ENCODE results near the gene RAI1.
"Not testable (repeated sequence)": the region's sequence is repeated elsewhere in the genome, so short reads cannot be mapped to it uniquely, and the experiment has no call there.

Gene RAI1, protein sequence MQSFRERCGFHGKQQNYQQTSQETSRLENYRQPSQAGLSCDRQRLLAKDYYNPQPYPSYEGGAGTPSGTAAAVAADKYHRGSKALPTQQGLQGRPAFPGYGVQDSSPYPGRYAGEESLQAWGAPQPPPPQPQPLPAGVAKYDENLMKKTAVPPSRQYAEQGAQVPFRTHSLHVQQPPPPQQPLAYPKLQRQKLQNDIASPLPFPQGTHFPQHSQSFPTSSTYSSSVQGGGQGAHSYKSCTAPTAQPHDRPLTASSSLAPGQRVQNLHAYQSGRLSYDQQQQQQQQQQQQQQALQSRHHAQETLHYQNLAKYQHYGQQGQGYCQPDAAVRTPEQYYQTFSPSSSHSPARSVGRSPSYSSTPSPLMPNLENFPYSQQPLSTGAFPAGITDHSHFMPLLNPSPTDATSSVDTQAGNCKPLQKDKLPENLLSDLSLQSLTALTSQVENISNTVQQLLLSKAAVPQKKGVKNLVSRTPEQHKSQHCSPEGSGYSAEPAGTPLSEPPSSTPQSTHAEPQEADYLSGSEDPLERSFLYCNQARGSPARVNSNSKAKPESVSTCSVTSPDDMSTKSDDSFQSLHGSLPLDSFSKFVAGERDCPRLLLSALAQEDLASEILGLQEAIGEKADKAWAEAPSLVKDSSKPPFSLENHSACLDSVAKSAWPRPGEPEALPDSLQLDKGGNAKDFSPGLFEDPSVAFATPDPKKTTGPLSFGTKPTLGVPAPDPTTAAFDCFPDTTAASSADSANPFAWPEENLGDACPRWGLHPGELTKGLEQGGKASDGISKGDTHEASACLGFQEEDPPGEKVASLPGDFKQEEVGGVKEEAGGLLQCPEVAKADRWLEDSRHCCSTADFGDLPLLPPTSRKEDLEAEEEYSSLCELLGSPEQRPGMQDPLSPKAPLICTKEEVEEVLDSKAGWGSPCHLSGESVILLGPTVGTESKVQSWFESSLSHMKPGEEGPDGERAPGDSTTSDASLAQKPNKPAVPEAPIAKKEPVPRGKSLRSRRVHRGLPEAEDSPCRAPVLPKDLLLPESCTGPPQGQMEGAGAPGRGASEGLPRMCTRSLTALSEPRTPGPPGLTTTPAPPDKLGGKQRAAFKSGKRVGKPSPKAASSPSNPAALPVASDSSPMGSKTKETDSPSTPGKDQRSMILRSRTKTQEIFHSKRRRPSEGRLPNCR (N-terminal part only)

DNA sequence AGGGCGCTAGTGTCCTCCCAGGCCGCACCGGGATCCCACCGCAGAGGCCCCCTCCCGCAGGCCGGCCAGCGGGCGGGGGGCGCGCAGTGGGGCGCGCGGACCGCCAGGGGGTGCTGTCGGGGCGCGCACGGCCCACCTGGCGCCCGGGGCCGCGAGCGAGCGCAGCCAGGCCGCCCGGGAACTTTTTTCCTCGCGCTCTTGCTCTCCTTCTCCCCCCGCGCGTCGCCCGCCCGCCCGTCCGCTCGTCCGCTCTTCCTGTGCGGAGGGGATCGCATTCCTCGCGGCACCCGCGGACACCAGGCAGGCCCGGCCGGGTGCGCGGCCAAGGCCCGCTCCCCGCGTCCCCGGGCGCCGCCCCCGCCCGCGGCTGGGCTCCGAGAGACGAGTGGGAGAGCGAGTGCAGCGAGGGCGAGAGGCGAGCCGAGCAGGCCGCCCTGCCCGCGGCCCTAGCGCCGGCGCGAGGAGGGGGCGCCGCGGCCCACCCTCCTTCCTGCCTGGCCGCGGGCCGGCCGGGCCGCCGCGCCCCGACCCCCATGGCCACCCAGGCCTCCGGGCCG lies at the start of gene RAI1:
RAI1 (plus strand) TSS at position 272 of the 557 bp plus-strand sequence. CDS start 111,491 bp downstream, outside the sequence.
- DNase-seq (ENCODE audit: low spot score): peak; percentile 76

DNA sequence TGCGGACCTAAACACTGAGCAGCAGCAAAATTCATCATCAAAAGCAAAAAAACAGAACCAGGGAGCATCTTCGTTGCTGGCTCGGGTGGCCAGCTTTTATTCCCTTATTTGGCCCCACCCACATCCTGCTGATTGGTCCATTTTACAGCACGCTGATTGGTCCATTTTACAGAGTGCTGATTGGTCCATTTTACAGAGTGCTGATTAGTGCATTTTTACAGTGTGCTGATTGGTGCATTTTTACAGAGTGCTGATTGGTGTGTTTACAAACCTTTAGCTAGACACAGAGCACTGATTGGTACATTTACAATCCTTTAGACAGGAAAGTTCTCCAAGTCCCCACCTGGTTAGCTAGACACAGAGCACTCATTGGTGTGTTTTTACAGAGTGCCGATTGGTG lies 48.6 kb upstream of the RAI1 start:
- DNase-seq (ENCODE audit: low spot score): not testable (repeated sequence)

DNA sequence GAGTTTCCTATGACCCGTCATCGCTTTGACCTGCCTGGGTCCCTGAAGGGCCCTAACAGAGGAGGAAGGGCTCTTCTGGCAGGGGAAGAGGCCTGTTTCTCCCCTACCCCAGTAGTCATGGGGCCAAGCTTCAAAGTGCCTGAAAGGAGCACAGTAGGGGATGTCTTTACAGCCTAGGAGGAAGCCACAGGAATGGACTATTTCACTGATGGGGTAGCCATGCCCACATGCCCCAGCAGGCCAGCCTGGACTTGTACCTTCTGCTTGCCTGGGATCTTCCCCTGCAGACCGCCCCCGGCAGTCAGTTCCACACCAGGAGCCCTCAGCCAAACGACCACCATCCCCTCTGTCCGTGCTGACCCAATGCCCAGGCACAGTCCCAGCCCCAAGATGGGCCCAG lies 47.9 kb upstream of the RAI1 start:
- DNase-seq (ENCODE audit: low spot score): no peak

DNA sequence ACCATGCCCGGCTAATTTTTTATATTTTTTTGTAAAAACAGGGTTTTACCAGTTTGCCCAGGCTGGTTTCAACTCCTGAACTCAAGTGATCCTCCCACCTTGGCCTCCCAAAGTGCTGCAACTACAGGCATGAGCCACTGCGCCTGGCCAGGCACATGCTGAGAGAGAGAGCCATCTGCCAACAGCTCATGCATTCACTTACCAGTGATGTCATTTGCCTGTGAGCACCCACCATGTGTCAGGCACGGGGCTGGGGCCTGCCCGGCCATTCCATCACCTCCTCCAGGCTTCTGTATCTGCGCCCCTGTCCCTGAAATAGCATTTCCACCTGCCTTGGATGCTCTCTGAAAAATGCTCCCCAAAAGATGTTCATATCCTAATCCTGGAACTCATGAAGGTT lies 46.1 kb upstream of the RAI1 start:
- DNase-seq (ENCODE audit: low spot score): no peak

DNA sequence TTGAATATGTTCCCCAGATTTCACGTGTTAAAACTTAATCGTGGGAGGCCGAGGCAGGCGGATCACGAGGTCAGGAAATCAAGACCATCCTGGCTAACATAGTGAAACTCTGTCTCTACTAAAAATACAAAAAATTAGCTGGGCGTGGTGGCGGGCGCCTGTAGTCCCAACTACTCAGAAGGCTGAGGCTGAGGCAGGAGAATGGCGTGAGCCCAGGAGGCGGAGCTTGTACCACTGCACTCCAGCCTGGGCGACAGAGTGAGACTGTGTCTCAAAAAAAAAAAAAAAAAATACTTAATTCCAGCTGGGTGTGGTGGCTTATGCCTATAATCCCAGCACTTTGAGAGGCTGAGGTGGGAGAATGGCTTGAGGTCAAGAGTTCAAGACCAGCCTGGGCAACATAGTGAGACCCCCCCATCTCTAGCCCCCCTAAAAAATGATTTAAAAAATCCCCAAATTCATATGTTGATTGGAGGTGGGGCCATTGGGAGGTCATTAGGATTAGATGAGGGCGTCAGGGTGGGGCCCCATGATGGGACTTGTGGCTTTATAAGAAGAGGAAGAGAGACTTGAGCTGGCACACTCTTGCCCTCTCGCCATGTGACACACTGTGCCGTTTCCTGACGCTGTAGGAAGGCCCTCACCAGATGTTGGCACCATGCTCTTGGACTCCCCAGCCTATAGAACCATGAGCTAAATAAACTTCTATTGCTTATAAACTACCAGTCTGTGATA lies 45.6 kb upstream of the RAI1 start:
- DNase-seq (ENCODE audit: low spot score): not testable (repeated sequence)

DNA sequence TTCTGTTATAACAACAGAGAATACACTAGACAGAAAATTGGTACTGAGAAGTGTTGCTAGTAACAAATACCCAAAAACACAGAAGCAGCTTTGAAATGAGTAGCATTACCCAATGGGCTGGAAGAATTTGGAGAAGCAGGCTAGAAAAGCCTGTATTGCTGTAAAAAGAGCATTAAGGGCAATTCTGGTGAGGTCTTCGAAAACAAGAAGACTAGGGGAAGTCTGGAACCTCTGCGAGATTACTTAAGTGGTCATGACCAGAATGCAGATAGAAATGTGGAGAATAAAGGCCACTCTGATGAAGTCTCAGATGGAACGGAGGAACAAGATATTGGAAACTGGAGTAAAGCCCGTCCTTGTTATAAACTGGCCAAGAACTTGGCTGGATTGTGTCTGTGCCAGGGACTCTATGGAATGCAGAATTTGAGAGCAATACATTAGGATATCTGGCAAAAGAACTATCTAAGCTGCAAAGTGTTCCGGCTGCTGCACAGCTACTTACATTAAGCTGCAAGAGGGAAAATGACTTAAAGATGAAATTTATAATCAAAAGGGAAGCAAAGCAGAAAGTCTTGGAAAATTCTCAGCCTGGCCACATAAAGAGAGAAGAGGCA lies 44.9 kb upstream of the RAI1 start:
- DNase-seq (ENCODE audit: low spot score): no peak

DNA sequence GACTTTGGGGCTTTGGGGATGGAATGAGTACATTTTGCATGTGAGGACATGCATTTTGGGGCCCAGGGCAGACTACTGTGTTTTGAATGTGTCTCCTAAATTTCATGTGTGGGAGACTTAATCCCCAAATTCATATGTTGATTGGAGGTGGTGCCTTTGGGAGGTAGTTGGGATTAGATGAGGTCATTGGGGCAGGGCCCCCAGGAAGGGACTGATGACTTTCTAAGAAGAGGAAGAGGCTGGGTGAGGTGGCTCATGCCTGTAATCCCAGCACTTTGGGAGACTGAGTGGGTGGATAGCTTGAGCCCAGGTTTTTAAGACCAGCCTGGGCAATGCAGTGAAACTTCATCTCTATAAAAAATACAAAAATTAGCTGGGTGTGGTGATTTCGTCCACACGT lies 42.8 kb upstream of the RAI1 start:
- no peak for DNase-seq (ENCODE audit: low spot score)

DNA sequence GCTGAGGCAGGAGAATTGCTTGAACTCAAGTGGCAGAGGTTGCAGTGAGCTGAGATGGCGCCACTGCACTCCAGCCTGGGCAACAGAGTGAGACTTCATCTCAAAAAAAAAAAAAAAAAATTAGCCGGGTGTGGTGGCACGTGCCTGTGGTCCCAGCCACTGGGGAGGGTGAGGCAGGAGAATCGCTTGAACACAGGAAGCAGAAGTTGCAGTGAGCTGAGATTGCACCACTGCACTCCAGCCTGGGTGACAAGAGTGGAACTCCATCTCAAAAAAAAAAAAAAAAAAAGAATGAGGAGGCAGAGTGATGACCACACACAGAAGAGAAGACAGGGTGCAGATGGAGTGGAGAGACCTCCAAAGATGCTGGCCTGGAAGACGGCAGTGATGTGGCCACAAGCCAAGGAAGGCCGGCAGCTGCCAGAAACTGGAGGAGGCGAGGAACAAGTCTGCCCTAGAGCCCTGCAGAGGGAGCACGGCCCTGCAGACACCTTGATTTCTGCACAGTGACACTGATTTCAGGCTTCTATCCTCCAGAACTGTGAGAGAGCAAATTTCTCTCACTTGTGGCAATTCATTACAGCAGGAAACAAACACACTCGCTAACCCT lies 41.5 kb upstream of the RAI1 start:
- DNase-seq (ENCODE audit: low spot score): not testable (repeated sequence)

DNA sequence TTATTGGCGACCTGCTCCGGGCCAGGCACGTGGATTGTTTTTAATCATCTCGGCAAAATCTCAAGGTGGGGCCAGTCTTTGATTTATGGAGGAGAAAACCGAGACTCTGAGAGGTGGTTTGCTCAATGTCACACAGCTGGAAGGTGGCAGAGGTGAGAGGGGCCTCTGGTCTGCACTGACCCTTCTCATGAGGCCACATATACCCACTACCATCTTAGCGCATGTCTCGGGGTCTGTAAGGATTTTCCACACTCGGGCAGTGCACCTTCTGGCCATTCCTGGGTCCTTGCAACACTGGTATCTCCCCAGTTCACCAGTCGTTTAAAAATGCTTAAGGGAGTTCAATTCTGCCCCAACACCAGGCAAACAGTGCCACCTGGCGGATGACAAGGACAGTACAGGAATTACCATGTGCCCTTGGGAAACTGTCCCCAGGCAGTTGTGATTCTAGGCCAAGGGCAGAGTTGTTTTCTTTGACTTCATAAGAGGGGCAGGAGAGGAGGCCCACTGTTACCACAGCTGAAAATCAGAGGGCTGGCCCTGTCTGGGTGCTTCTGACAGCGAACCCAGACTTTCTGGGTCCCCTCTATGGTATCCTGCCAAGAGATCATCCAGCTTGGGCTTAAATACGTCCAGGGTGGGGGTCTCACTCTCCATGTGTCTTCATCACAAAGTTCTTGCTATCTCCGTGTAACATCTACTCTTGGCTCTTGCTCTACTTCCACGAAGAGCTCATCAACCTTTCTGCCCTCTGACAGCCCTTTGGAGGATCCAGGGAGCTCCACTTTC lies 39.4 kb upstream of the RAI1 start:
- DNase-seq (ENCODE audit: low spot score): peak; percentile 80

DNA sequence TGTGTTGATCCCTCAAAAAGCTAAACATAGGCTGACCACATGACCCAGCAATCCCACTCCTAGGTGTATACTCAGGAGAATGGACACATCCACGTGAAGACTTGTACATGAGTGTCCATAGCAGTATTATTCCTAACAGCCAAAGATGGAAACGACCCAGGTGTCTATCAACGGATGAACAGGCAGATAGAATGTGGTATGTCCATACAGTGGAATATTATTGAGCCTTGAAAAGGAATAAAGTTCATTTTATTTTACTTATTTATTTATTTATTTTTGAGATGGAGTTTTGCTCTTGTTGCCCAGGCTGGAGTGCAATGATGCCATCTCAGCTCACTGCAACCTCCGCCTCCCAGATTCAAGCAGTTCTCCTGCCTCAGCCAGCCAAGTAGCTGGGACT lies 36.1 kb upstream of the RAI1 start:
- DNase-seq (ENCODE audit: low spot score): not testable (repeated sequence)

DNA sequence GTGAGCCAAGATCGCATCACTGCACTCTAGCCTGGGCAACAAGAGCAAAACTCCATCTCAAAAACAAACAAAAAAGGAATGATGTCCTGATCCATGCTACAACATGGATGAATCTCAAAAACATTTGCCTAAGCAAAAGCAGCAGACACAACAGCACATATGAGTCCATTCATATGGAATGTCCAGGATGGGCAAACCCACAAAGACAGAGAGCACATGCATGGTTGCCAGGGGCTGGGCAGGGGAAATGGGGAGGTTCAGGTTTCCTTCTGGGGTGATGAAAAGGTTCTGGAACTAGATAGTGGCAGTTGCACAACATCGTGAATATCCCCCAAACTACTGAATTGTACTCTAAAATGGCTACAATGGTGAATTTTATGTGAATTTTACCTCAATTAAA lies 35.3 kb upstream of the RAI1 start:
- no peak for DNase-seq (ENCODE audit: low spot score)

DNA sequence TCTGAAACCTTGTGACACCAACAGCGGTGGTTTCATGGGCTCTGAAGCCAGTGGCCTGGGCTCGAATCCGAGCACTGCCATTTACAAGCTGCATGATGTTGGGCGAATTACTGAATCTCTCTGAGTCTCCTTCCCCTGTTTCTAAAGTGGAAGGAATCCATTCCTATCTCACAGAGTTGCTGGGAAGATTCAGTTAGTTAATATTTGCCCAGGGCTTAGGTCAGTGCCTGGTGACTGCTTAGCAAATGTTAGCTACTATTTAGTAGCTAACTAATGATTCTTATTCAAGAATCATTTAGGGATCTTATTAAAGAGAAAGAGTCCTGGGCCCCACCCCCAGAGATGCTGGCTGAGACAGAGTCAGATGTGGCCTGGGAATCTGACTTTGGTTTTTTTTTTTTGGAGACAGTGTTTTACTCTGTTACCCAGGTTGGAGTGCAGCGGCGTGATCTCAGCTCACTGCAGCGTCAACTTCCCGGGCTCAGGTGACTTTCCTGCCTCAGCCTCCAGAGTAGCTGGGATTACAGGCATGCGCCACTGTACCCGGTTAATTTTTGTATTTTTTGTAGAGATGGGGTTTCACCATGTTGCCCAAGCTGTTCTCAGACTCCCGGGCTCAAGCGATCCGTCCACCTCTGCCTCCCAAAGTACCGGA lies 33.6 kb upstream of the RAI1 start:
- no peak for DNase-seq (ENCODE audit: low spot score)

DNA sequence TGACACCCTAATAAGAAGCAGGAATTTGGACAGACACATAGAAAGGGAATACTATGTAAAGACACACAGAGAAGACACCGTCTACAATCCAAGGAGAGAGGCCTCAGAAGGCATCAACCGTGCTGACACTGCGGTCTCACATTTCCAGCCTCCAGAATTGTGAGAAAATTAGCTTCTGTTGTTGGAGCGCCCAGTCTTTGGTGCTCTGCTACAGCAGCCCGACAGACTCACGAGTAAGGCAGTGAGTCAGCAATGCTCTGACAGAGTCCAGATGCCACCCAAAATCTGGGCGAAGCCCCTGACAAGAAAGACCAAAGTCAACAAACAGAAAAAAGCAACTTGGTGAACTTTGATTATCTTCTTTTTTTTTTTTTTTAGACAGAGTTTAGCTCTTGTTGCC lies 32.5 kb upstream of the RAI1 start:
- no peak for DNase-seq (ENCODE audit: low spot score)

DNA sequence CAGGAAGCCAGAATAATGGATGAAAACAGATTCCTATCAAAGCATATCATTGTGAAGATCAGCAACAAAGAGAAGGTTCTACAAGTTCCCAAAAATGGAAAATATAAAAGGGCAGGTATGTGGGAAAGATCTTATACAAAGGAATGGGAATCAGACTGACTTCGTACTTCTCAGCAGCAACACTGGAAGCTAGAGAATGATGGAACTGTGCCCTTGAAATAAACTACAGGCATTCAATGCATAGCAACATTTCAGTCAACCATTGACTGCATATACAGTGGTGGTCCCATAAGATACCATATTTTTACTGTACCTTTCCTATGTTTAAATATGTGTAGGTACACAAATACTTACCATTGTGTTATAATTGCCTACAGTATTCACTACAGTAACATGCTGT lies 30.3 kb upstream of the RAI1 start:
- no peak for DNase-seq (ENCODE audit: low spot score)

DNA sequence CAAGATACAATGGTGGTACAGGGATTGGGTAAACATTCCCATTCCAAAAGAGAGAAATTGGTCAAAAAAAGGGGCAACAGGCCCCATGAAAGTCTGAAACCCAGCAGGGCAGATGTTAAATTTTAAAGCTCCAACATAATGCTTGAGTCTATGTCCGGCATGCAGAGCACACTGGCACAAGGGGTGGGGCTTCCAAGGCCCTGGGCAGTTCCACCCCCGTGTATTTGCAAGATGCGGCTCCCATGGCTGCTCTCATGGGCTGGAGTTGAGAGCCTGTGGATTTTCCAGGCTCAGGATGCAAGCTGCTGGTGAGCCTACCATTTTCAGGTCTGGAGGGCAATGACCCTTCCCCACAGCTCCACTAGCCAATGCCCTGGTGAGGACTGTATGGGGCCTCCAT lies 27.9 kb upstream of the RAI1 start:
- no peak for DNase-seq (ENCODE audit: low spot score)

DNA sequence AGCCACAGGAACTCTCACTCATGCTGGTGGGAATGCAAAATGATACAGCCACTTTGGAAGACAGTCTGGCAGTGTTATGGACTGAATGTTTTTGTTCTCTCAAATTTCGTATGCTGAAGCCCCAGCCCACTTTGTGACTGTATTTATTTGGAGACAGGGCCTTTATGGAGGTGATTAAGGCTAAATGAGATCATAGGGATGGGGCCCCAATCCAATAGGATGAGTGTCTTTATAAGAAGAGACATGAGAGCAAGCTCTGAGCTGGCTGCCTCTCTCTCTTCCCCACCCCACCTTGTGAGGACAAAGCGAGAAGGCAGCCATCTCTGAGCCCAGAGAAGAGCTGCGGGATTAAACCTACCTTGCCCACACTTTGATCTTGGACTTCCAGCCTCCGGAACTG lies 21.9 kb upstream of the RAI1 start:
- no peak for DNase-seq (ENCODE audit: low spot score)

DNA sequence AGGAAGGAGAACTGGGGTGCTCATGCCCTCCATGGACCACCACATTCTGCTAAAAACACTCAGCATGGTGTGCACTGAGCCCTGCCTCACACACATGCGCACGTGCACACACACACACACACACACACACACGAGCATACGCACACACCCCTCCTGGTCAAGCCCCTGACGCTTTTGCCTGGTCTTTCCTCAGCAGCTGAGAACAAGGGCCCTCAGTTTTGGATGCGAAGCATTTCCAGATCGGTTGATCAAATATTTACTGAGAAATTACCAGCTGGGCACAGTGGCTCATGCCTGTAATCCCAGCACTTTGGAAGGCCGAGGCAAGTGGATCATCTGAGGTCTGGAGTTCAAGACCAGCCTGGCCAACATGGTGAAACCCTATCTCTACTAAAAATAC lies 20.1 kb upstream of the RAI1 start:
- DNase-seq (ENCODE audit: low spot score): no peak

DNA sequence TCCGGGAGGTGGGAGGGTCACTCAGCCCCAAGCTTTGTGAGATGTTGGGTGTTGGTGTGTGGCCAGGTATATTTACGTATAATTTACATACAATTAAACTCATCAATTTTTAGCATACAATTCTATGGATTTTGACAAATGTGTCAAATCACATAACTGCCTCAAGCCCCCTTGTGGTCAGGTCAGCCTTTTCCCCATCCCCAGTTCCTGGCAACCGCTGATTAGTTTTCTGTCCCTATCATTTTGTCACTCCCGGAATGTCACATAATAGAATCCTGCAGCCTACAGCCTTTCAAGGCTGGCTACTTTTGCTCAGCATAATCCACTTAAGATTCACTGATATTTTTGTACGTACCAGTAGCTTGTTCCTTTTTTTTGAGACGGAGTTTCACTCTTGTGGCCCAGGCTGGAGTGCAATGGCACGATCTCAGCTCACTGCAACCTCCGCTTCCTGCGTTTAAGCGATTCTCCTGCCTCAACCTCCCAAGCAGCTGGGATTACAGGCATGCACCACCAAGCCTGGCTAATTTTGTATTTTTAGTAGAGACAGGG lies 19.3 kb upstream of the RAI1 start:
- DNase-seq (ENCODE audit: low spot score): no peak
